ENCODE data around the gene MUS81.

Gene MUS81

DNA sequence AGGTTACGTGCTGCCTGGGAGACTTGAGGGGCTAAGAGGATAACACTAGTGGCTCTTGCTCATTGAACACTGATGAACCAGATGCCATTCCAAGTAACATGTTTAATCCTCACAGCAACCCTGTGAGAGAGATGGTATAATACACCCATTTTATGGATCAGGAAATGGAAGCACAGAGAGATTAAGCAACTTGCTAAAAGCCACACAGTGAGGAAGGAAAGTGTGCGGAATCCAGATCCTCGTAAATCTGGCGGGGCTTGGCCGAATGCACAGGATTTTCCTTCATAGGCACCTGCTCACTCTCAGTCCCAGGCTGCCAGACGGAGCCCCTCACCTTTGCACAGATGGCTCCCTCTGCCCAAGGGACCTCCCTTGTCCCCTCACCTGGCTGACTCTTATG, 47.6 kb downstream of the MUS81 start:
- no peak overlapping the region for H3K4me3 ChIP-seq (ENCODE audit: low read depth, low read length)
- no peak for TF ChIP-seq CTCF (IDR thresholded peaks at IDR 0.05; ENCODE audit: borderline replicate concordance, insufficient read depth, low read depth, low read length)

GRCh38 chr11:65911682-65912568, 51.7 kb downstream of the MUS81 start:
- no peak overlapping the region for H3K4me3 ChIP-seq (ENCODE audit: low read depth, low read length)
- no peak for TF ChIP-seq CTCF (IDR thresholded peaks at IDR 0.05; ENCODE audit: borderline replicate concordance, insufficient read depth, low read depth, low read length)

GRCh38 chr11:65912845-65913244, 52.6 kb downstream of the MUS81 start:
- no peak for TF ChIP-seq CTCF (IDR thresholded peaks at IDR 0.05; ENCODE audit: borderline replicate concordance, insufficient read depth, low read depth, low read length)
- H3K4me3 ChIP-seq (ENCODE audit: low read depth, low read length), result no peak overlapping the region

- H3K4me3 ChIP-seq (ENCODE audit: low read depth, low read length), result no peak overlapping the region
- no peak for TF ChIP-seq CTCF (IDR thresholded peaks at IDR 0.05; ENCODE audit: borderline replicate concordance, insufficient read depth, low read depth, low read length)
Measured at GRCh38 chr11:65915101-65915820, 55.0 kb downstream of the MUS81 start.

DNA sequence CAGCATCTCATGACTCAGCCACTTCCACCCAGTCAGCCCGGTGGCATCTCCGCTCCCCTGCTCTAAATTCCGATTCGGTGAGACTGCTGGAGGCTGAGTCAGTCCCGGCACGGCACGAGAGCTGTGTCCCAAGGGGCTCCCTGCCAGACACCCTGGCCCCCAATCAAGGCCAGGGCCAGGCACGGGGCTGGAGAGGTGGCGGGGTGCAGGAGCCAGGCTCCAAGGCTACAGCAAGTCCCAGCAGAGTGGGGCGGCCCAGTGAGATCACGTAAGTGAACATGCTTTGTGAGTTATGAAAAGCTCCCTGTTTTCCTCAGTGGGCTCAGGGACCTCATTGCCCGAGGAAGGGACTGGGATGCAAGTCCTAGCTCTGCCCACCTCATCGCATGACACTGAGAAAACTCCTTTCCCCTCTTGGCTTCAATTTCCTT, 55.6 kb downstream of the MUS81 start:
- no peak for TF ChIP-seq CTCF (IDR thresholded peaks at IDR 0.05; ENCODE audit: borderline replicate concordance, insufficient read depth, low read depth, low read length)
- H3K4me3 ChIP-seq (ENCODE audit: low read depth, low read length), result no peak overlapping the region

Data from GM12875 (cell line).